Stimulated activated CD4-positive, alpha-beta T cell treated with anti-CD3 and anti-CD28 coated beads, Interleukin-12 subunit alpha, Interleukin-12 subunit beta, amount 100 ng/mL, for 48 hours (primary cell): ENCODE data around the gene TRIM72.
"Not testable (repeated sequence)": the region's sequence is repeated elsewhere in the genome, so short reads cannot be mapped to it uniquely, and the experiment has no call there.

Experiments
- DNase-seq, 3 donors: peaks; one replicate each; pipeline ENCODE4 v3.0.0-alpha.2; 2020; ENCODE audit warnings: low read depth in 2 of 3, low spot score in 1 of 3

Gene TRIM72

GRCh38 chr16:31251435-31251834 lies 37.5 kb downstream of the TRIM72 start:
- DNase-seq, result no peak

GRCh38 chr16:31253642-31254045 lies 39.7 kb downstream of the TRIM72 start:
- peak; percentile 23 to 49 (median 33) for DNase-seq

GRCh38 chr16:31256466-31256865 lies 42.5 kb downstream of the TRIM72 start:
- no peak for DNase-seq

DNA sequence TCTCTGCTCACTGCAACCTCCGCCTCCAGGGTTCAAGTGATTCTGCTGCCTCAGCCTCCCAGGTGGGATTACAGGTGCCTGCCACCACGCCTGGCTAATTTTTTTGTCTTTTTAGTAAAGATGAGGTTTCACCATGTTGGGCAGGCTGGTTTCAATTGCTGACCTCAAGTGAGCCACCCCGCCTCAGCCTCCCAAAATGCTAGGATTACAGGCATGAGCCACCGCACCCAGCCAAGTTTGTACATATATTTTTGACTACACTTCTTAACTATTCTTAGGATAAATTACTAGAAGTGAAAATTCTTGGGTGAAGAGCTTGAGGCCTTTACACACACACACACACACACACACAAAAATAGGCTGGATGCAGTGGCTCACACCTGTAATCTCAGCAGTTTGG lies 44.4 kb downstream of the TRIM72 start:
- DNase-seq, result no peak

DNA sequence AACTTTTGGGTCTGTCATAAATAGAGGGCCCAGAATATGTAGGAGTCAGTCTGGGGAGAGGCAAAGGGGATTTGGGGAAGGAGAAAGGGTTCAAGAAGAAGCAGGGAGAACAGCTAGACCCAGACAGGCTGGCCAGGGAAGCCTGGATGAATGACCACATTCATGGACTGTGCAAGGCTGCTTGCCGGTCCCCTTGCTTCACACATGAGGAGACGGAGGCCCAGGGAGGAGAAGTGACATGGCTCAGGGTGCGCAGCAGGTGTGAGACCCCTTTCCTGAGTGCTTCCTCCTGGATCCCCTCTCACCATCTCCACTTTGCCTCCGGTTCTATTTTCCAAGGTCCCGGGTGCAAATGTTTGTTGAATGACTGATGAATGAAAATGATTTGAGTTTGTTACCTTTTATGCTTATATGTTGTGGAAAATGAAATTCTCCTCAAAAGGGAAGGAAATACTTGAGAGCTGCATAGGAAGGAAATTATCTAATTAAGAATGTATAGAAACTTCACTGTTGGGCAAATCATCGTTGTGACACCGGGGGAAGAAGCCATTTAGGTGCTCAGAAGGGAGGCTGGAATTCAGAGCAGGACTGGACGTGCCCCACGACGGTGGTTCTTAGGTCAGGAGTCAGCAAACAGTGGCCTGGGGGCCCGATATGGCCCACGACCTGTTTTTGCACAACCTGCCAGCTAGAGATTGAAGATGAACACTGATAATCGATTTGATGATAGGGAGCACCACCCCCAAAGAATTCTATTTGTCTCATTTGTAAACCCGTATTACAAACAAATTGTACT lies 46.4 kb downstream of the TRIM72 start:
- no peak for DNase-seq

- DNase-seq, result no peak
These were observed 48.2 kb downstream of the TRIM72 start for GRCh38 chr16:31262084-31262483.

DNA sequence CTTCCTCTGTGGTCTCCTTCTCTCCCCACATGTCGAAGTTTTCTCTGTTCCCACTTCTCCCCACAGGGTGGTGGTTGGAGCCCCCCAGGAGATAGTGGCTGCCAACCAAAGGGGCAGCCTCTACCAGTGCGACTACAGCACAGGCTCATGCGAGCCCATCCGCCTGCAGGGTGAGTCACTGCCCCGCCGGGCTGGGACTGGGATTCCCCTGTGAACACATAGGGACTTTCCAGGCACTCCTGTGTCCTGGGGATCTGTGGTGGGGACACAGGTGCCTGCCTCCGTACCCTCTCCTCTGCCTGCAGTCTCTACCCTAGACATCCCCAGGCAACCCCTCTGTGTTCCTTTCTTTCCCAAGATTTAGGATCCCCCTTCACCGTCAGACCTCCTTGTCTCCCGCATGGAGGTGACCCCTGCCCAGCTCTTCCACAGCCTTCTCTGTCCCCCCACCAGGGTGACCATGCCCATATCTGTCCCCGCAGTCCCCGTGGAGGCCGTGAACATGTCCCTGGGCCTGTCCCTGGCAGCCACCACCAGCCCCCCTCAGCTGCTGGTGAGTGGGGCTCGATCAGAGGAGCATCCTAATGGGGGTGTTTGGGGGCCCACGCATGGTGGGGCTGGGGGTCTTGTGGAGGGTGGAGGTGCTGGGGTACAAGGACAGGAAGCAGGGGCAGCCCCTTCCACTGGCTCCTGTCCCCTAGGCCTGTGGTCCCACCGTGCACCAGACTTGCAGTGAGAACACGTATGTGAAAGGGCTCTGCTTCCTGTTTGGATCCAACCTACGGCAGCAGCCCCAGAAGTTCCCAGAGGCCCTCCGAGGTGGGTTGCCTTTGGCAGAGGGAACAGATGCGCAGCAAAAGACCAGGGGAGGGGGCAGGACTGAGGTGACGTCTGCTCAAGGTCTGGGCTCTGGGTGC lies 51.7 kb downstream of the TRIM72 start:
- DNase-seq, result peak; percentile 64 to 78 (median 76)

DNA sequence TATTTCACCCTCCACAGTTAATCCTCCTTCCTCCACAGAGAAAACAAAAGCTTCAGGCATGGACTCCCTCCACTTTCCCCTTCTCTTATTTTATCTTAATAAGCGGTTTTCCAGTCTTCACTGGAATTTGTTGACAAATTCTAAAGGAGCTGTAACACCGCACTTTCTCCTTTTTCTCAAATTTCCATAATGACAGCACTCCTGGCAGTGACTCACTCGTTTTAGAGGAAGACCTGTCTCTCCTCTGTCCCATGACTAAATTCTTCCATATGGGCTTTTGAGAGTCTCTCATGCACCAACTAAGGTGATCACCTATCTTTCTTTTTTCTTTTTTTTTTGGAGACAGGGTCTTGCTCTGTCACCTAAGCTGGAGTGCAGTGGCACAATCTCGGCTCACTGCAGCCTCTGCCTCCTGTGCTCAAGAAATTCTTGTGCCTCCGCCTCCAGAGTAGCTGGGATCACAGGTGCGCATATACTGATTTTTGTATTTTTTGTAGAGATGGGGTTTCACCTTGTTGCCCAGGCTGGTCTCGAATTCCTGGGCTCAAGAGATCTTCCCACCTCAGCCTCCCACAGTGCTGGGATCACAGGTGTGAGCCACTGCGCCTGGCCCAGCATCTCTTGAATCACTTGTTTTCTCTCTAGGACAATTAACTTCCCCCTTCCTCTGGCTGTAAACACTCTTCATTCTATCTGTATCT lies 53.6 kb downstream of the TRIM72 start:
- no peak for DNase-seq

DNA sequence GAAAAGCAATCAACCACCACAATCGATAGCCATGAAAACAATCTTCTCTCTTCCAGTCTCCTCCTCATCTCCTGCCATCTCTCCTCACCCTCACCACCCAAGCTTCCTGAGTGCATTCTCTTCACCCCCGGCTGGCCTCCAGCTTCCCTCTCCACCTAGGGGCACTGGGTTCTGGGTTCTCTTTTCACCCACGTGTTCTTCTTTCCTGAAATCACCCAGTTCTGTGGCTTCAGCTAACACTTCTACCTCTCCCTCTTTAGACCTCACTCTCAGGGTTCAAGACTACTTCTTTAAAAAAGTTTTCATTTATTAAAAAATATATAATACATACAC lies 54.1 kb downstream of the TRIM72 start:
- DNase-seq, result peak in 1 of 3 donors; percentile 3

DNA sequence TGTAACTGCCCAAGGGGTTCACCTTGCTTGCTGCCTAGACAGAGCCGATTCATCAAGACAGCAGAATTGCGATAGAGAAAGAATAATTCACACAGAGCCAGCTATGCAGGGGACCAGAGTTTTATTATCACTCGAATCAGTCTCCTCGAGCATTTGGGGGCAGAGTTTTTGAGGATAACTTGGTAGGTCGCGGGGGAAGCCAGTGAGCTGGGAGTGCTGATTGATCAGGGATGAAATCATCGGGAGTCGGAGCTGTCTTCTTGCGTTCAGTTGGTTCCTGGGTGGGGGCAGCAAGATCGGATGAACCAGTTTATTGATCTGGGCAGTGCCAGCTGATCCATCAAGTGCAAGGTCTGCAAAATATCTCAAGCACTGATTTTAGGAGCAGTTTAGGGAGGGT lies 55.0 kb downstream of the TRIM72 start:
- DNase-seq, result no peak

DNA sequence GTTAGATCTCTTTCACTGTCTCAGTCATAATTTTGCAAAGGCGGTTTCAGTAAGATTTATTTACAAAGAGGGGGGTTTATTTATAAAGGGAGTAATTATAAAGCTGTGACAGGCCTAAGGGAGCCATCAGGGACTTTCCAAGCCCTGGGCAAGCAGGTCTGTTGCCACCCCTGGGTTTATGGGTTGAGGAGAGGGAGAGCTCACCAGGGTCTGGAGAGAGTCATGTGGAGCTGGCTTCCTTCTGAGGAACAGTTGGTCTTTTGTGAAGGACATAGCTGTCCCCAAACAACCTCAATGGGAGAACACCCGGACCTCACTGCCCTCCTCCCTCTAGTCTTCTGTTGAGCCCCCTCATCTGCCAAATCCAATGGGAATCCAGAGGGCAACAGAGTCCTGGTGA lies 55.6 kb downstream of the TRIM72 start:
- no peak for DNase-seq

- not testable (repeated sequence) for DNase-seq
These were observed 56.1 kb downstream of the TRIM72 start for GRCh38 chr16:31269973-31270372.

GRCh38 chr16:31270795-31271194 lies 56.9 kb downstream of the TRIM72 start:
- DNase-seq, result no peak

DNA sequence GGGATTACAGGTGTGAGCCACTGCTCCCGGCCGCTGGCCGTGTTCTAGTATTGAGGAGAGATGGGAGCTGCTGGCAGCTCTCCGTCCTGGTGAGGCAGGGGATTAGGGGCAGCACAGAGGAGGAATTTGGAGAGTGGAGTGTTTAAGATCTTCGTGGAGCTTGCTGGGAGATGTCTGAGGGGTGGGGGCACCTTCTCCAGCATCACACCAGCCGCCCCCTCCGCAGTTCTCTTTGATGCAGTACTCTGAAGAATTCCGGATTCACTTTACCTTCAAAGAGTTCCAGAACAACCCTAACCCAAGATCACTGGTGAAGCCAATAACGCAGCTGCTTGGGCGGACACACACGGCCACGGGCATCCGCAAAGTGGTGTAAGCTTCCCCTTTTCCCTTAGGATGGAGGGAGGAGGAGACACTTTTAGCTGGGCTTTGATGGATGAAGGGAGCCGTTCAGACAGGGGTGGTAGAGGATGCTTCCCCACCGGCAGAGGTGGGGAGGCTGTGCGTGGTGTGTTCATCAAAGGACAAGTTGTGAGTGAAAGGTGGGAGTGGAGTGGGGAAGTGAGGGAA lies 57.8 kb downstream of the TRIM72 start:
- no peak for DNase-seq

- DNase-seq, result no peak
These were observed 59.3 kb downstream of the TRIM72 start for GRCh38 chr16:31273187-31273586.

GRCh38 chr16:31273676-31274075 lies 59.8 kb downstream of the TRIM72 start:
- no peak for DNase-seq

- DNase-seq, result no peak
These were observed 61.2 kb downstream of the TRIM72 start for GRCh38 chr16:31274831-31275816.

- DNase-seq, result no peak
These were observed 62.7 kb downstream of the TRIM72 start for GRCh38 chr16:31276600-31276999.

GRCh38 chr16:31277659-31278260 lies 63.8 kb downstream of the TRIM72 start:
- no peak for DNase-seq

DNA sequence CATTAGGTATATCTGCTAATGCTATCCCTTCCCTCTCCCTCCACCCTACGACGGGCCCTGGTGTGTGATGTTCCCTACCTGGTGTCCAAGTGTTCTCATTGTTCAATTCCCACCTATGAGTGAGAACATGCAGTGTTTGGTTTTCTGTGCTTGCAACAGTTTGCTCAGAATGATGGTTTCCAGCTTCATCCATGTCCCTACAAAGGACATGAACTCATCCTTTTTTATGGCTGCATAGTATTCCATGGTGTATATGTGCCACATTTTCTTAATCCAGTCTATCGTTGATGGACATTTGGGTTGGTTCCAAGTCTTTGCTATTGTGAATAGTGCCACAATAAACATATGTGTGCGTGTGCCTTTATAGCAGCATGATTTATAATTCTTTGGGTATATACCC lies 64.9 kb downstream of the TRIM72 start:
- not testable (repeated sequence) for DNase-seq
